Measurements from ENCODE around the gene SLC25A29.

SLC25A29 gene

DNA sequence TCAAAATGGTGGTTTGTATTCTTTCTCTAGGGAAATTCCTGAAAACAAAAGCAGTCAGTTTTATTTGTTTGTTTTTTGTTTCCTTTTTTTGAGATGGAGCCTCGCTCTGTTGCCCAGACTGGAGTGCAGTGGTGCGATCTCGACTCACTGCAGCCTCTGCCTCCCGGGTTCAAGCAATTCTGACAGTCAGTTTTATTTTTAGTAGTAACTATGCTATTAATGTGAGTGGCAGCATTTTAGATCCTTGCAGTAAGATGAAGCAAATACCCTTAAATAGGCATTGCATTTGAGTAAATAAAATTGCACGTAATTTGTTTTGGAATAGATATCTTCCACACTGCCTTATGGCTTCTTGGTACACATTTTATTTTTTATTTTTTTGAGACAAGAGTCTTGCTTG lies 43.7 kb downstream of the SLC25A29 start:
- H3K27ac ChIP-seq: no peak overlapping the region
- TF ChIP-seq ZFX (IDR thresholded peaks at IDR 0.05; ENCODE audit: borderline replicate concordance): no peak
- TF ChIP-seq, protein P1, sequence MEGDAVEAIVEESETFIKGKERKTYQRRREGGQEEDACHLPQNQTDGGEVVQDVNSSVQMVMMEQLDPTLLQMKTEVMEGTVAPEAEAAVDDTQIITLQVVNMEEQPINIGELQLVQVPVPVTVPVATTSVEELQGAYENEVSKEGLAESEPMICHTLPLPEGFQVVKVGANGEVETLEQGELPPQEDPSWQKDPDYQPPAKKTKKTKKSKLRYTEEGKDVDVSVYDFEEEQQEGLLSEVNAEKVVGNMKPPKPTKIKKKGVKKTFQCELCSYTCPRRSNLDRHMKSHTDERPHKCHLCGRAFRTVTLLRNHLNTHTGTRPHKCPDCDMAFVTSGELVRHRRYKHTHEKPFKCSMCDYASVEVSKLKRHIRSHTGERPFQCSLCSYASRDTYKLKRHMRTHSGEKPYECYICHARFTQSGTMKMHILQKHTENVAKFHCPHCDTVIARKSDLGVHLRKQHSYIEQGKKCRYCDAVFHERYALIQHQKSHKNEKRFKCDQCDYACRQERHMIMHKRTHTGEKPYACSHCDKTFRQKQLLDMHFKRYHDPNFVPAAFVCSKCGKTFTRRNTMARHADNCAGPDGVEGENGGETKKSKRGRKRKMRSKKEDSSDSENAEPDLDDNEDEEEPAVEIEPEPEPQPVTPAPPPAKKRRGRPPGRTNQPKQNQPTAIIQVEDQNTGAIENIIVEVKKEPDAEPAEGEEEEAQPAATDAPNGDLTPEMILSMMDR (IDR thresholded peaks at IDR 0.05): no peak

DNA sequence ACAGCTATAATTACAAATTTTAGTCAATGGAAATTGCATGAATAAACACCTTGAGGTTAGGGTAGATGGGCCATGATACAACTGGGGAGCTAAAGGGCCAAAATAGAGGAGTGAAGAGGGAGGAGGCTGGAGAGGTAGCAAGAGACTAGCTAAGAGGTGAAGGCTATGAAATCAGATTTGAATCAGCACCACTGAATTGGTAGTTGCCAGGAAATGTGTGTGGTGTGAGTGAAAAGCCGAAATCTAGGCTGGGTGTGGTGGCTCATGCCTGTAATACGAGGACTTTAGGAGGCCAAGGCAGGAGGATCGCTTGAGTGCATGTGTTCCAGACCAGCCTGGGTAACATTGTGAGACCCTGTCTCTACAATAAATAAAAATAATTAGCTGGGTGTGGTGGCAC lies 44.6 kb downstream of the SLC25A29 start:
- TF ChIP-seq, protein P1 (IDR thresholded peaks at IDR 0.05): no peak
- H3K27ac ChIP-seq: no peak overlapping the region

DNA sequence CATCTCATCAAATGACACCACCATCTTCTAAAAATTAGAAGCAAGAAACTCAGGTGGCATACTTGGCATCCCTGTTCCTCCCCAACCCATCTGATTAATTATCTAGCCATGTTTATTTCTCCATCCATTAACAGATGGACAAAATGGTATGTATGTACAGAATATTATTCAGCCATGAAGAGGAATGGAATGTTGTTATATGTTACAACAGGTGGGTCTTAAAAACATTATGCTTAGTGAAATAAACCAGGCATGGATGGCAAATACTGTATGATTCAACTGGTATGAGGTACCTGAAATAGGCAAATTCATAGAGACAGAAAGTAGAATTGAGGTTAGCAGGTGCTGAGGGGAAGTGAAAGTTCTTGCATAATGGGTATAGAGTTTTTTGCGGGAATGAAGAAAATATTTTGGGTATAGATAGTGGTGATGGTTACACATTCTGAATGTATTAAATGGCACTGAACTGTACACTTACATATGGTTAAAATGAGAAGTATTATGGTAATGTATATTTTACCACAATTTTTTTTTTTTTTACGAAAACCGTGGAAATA lies 49.8 kb downstream of the SLC25A29 start:
- no peak overlapping the region for H3K27ac ChIP-seq
- TF ChIP-seq, protein P1 (IDR thresholded peaks at IDR 0.05): no peak
- no peak for TF ChIP-seq ZFX (IDR thresholded peaks at IDR 0.05; ENCODE audit: borderline replicate concordance)

DNA sequence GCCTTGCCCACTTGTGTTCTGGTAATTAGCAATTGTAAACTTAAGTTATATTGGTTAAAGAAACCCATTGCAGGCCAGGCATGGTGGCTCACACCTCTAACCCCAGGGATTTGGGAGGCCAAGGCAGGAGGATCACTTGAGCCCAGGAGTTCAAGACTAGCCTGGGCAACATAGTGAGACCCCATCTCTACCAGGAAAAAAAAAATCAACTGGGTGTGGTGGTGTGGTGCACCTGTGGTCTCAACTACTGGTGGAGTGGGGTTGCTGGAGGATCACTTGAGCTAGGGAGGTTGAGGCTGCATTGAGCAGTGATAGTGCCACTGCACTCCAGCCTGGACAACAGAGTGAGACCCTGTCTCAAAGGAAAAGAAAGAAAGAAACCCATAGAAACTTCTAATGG lies 53.6 kb downstream of the SLC25A29 start:
- no peak overlapping the region for H3K27ac ChIP-seq
- TF ChIP-seq, protein P1 (IDR thresholded peaks at IDR 0.05): no peak
- TF ChIP-seq ZFX (IDR thresholded peaks at IDR 0.05; ENCODE audit: borderline replicate concordance): no peak

DNA sequence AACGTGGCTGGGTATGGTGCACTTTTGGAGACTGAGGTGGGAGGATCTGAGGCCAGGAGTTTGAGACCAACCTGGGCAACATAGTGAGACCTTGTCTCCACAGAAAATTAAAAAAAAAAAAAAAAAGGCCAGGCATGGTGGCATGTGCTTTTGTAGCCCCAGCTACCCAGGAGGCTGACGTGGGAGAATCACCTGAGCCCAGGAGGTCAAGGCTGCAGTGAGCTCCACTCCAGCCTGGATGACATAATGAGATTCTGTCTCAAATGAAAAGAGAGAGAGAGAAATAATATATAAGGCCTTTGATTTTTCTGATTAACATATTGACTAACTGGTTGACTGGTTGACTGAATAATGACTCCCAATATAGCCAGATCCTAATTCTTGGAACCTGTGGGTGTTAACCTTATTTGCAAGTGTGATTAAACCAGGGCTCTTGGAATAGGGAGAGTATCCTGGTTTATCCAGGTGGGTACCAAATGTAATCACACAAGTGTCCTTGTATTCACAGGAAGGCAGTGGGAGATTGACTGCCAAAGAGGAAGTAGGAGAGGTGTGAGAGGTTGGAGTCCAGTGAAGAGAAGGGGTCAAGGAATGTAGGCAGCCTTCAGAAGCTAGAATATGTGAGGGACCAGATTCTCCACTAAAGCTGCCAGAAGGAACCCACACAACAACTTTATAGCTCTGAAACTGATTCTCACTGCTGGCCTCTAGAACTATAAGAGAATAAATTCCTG lies 55.3 kb downstream of the SLC25A29 start:
- TF ChIP-seq ZFX (IDR thresholded peaks at IDR 0.05; ENCODE audit: borderline replicate concordance): no peak
- TF ChIP-seq, protein P1 (IDR thresholded peaks at IDR 0.05): no peak
- 0 out of 2 replicates have a peak overlapping the region, but pooled peaks have one; percentile 4 for H3K27ac ChIP-seq

DNA sequence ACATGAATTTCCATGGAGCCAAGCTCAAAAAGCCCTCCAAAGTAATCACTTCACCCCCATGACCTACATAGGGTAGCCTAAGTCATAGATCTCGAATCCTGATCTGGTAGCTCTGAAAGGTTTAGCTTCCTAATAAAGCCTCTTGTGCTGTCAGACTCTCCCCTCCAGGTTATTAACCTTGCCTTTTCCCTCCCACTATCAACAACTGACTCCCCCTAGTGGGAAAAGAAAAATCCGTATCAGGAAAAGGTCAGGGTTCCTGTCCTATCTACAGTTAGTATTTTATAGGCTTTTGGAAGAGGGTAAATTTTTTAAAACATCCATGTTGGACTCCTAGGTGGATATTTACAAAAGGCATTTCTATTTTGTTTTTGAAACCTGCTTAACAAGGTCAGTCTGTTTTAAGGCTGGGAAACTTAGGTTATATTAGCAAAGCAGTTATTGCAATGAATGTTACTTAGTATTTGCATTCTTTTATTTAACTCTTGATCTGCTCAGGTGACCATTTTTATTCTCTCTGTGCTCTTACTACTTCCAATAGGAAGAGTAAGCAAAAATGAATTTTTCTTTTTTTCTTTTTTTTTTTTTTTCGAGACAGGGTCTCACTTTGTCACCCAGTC lies 59.3 kb downstream of the SLC25A29 start:
- H3K27ac ChIP-seq: peak overlapping the region; percentile 59
- TF ChIP-seq, protein P1 (IDR thresholded peaks at IDR 0.05): peak; percentile 88
- TF ChIP-seq ZFX (IDR thresholded peaks at IDR 0.05; ENCODE audit: borderline replicate concordance): no peak

DNA sequence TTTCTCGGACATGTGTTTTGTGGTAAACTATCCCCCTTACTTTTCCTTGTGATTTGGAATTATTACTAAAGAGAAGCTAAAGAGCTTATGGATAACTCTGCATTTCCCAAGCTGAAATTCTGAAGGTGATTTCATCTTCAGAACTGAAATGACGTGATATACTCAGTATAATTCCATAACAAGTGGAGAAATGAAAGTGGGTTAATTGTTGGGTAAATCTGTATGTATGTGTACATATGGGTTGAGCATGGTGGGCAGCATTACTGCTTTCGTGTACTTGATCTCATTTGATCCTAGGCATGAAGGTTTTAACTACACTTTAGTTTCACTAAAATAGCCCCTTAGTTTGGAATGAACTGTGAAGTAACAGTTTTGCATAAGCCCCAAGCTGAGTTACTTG lies 63.2 kb downstream of the SLC25A29 start:
- TF ChIP-seq, protein P1 (IDR thresholded peaks at IDR 0.05): no peak
- TF ChIP-seq ZFX (IDR thresholded peaks at IDR 0.05; ENCODE audit: borderline replicate concordance): no peak
- no peak overlapping the region for H3K27ac ChIP-seq

Measured in 22Rv1 (cell line).